DMS79 treated with DMSO at 0.1 percent for 48 hours (cell line): Measurements from ENCODE around the gene POMT1.
"Not testable (repeated sequence)": the region's sequence is repeated elsewhere in the genome, so short reads cannot be mapped to it uniquely, and the experiment has no call there.

Source experiments
- DNase-seq: peaks from one replicate; lab custom pipeline; 2025; lab: John Stamatoyannopoulos, UW

The POMT1 gene

GRCh38 chr9:131499254-131499767 lies 3.4 kb upstream of the POMT1 start:
- no peak for DNase-seq

GRCh38 chr9:131500377-131500776 lies 2.3 kb upstream of the POMT1 start:
- DNase-seq: no peak

GRCh38 chr9:131500939-131501541 lies 1.7 kb upstream of the POMT1 start:
- DNase-seq: no peak

- peak; percentile 37 for DNase-seq
Observed at GRCh38 chr9:131503626-131504465, 1.1 kb downstream of the POMT1 start.

GRCh38 chr9:131505012-131505411 lies 2.3 kb downstream of the POMT1 start:
- no peak for DNase-seq

- no peak for DNase-seq
Observed at GRCh38 chr9:131511416-131511815, 8.7 kb downstream of the POMT1 start.

- no peak for DNase-seq
Observed at GRCh38 chr9:131511880-131512279, 9.2 kb downstream of the POMT1 start.

GRCh38 chr9:131513177-131513576 lies 10.5 kb downstream of the POMT1 start:
- DNase-seq: no peak

- not testable (repeated sequence) for DNase-seq
Observed at GRCh38 chr9:131515559-131516031, 12.9 kb downstream of the POMT1 start.

- no peak for DNase-seq
Observed at GRCh38 chr9:131516100-131516499, 13.4 kb downstream of the POMT1 start.

GRCh38 chr9:131516930-131517329 lies 14.2 kb downstream of the POMT1 start:
- no peak for DNase-seq

GRCh38 chr9:131517761-131518190 lies 15.1 kb downstream of the POMT1 start:
- DNase-seq: no peak

GRCh38 chr9:131518553-131518952 lies 15.8 kb downstream of the POMT1 start:
- no peak for DNase-seq

- DNase-seq: no peak
Observed at GRCh38 chr9:131520503-131520902, 17.8 kb downstream of the POMT1 start.

- no peak for DNase-seq
Observed at GRCh38 chr9:131521203-131521602, 18.5 kb downstream of the POMT1 start.

GRCh38 chr9:131521822-131522221 lies 19.1 kb downstream of the POMT1 start:
- no peak for DNase-seq

GRCh38 chr9:131522257-131523085 lies 19.8 kb downstream of the POMT1 start:
- no peak for DNase-seq

- no peak for DNase-seq
Observed at GRCh38 chr9:131523086-131523388, 20.3 kb downstream of the POMT1 start.

- DNase-seq: no peak
Observed at GRCh38 chr9:131523451-131524435, 21.0 kb downstream of the POMT1 start.

- no peak for DNase-seq
Observed at GRCh38 chr9:131524665-131525315, 22.1 kb downstream of the POMT1 start.
